Measurements from ENCODE around the gene FRS2.

Gene FRS2

GRCh38 chr12:69500631-69501030 is 30.4 kb downstream of the FRS2 start:
- H3K4me3 ChIP-seq = no peak overlapping the region
- H3K9me3 ChIP-seq (ENCODE audit: low read depth, low read length) = no peaks in the 10 kb centered on the region
- H3K36me3 ChIP-seq (ENCODE audit: insufficient read depth, low read length) = peaks cover 3% of the 10 kb centered on the region; the same call in 1 of the 2 replicates
- no peak overlapping the region for H3K9ac ChIP-seq (ENCODE audit: insufficient read length)
- no peak overlapping the region for H3K27ac ChIP-seq
- no peak for DNase-seq (ENCODE audit: low read depth, low spot score)
- no peak for TF ChIP-seq FOXP2 (optimal IDR thresholded peaks at IDR 0.05; ENCODE audit: control extremely low read depth, extremely low read length, insufficient read depth)
- TF ChIP-seq EZH2 (IDR thresholded peaks at IDR 0.05) = no peak
- TF ChIP-seq POLR2AphosphoS5 (IDR thresholded peaks at IDR 0.05; ENCODE audit: borderline replicate concordance, low read depth, low read length) = no peak

GRCh38 chr12:69501154-69501895 is 31.1 kb downstream of the FRS2 start:
- H3K4me3 ChIP-seq = no peak overlapping the region
- DNase-seq (ENCODE audit: low read depth, low spot score) = no peak
- H3K9me3 ChIP-seq (ENCODE audit: low read depth, low read length) = no peaks in the 10 kb centered on the region
- no peak for TF ChIP-seq FOXP2 (optimal IDR thresholded peaks at IDR 0.05; ENCODE audit: control extremely low read depth, extremely low read length, insufficient read depth)
- TF ChIP-seq POLR2AphosphoS5 (IDR thresholded peaks at IDR 0.05; ENCODE audit: borderline replicate concordance, low read depth, low read length) = no peak
- TF ChIP-seq EZH2 (IDR thresholded peaks at IDR 0.05) = no peak
- no peak overlapping the region for H3K9ac ChIP-seq (ENCODE audit: insufficient read length)
- no peak overlapping the region for H3K27ac ChIP-seq
- H3K36me3 ChIP-seq (ENCODE audit: insufficient read depth, low read length) = no peaks in the 10 kb centered on the region; the same call in 1 of the 2 replicates

GRCh38 chr12:69502345-69503081 is 32.3 kb downstream of the FRS2 start:
- TF ChIP-seq POLR2AphosphoS5 (IDR thresholded peaks at IDR 0.05; ENCODE audit: borderline replicate concordance, low read depth, low read length) = no peak
- no peak for TF ChIP-seq FOXP2 (optimal IDR thresholded peaks at IDR 0.05; ENCODE audit: control extremely low read depth, extremely low read length, insufficient read depth)
- TF ChIP-seq EZH2 (IDR thresholded peaks at IDR 0.05) = no peak
- Histone ChIP-seq H3K27ac (no peak overlapping the region), H3K9me3 (ENCODE audit: low read depth, low read length) (no peaks in the 10 kb centered on the region), H3K4me3 (no peak overlapping the region), H3K9ac (ENCODE audit: insufficient read length) (no peak overlapping the region), H3K36me3 (ENCODE audit: insufficient read depth, low read length) (peaks cover 4% of the 10 kb centered on the region; the same call in 1 of the 2 replicates)
- no peak for DNase-seq (ENCODE audit: low read depth, low spot score)

GRCh38 chr12:69508091-69508490 is 37.9 kb downstream of the FRS2 start:
- Histone ChIP-seq H3K36me3 (ENCODE audit: insufficient read depth, low read length) (peaks cover 4% of the 10 kb centered on the region; the same call in 1 of the 2 replicates), H3K4me3 (no peak overlapping the region), H3K9me3 (ENCODE audit: low read depth, low read length) (no peaks in the 10 kb centered on the region), H3K27ac (no peak overlapping the region), H3K9ac (ENCODE audit: insufficient read length) (no peak overlapping the region)
- DNase-seq (ENCODE audit: low read depth, low spot score) = no peak
- TF ChIP-seq POLR2AphosphoS5 (IDR thresholded peaks at IDR 0.05; ENCODE audit: borderline replicate concordance, low read depth, low read length) (no peak), EZH2 (IDR thresholded peaks at IDR 0.05) (no peak), FOXP2 (optimal IDR thresholded peaks at IDR 0.05; ENCODE audit: control extremely low read depth, extremely low read length, insufficient read depth) (no peak)

GRCh38 chr12:69508621-69509020 is 38.4 kb downstream of the FRS2 start:
- 0 out of 2 replicates have a peak, but pooled peaks cover 4% of the 10 kb centered on the region for H3K36me3 ChIP-seq (ENCODE audit: insufficient read depth, low read length)
- H3K4me3 ChIP-seq = no peak overlapping the region
- no peaks in the 10 kb centered on the region for H3K9me3 ChIP-seq (ENCODE audit: low read depth, low read length)
- no peak overlapping the region for H3K9ac ChIP-seq (ENCODE audit: insufficient read length)
- TF ChIP-seq EZH2 (IDR thresholded peaks at IDR 0.05) (no peak), FOXP2 (optimal IDR thresholded peaks at IDR 0.05; ENCODE audit: control extremely low read depth, extremely low read length, insufficient read depth) (no peak), POLR2AphosphoS5 (IDR thresholded peaks at IDR 0.05; ENCODE audit: borderline replicate concordance, low read depth, low read length) (no peak)
- DNase-seq (ENCODE audit: low read depth, low spot score) = no peak
- peak overlapping the region; percentile 11; the same call in 1 of the 2 replicates for H3K27ac ChIP-seq

GRCh38 chr12:69509308-69509736 is 39.1 kb downstream of the FRS2 start:
- no peak overlapping the region for H3K9ac ChIP-seq (ENCODE audit: insufficient read length)
- TF ChIP-seq EZH2 (IDR thresholded peaks at IDR 0.05) (no peak), POLR2AphosphoS5 (IDR thresholded peaks at IDR 0.05; ENCODE audit: borderline replicate concordance, low read depth, low read length) (no peak), FOXP2 (optimal IDR thresholded peaks at IDR 0.05; ENCODE audit: control extremely low read depth, extremely low read length, insufficient read depth) (no peak)

GRCh38 chr12:69509904-69510827 is 40.0 kb downstream of the FRS2 start:
- Histone ChIP-seq H3K27ac (no peak overlapping the region), H3K36me3 (ENCODE audit: insufficient read depth, low read length) (0 out of 2 replicates have a peak, but pooled peaks cover 4% of the 10 kb centered on the region), H3K9ac (ENCODE audit: insufficient read length) (no peak overlapping the region), H3K9me3 (ENCODE audit: low read depth, low read length) (no peaks in the 10 kb centered on the region), H3K4me3 (no peak overlapping the region)
- no peak for DNase-seq (ENCODE audit: low read depth, low spot score)
- TF ChIP-seq EZH2 (IDR thresholded peaks at IDR 0.05) (no peak), FOXP2 (optimal IDR thresholded peaks at IDR 0.05; ENCODE audit: control extremely low read depth, extremely low read length, insufficient read depth) (no peak), POLR2AphosphoS5 (IDR thresholded peaks at IDR 0.05; ENCODE audit: borderline replicate concordance, low read depth, low read length) (no peak)

More at GRCh38 chr12:69509308-69509736, 39.1 kb downstream of the FRS2 start:
- Histone ChIP-seq H3K27ac (no peak overlapping the region), H3K4me3 (no peak overlapping the region), H3K9me3 (ENCODE audit: low read depth, low read length) (no peaks in the 10 kb centered on the region), H3K36me3 (ENCODE audit: insufficient read depth, low read length) (0 out of 2 replicates have a peak, but pooled peaks cover 4% of the 10 kb centered on the region)
- no peak for DNase-seq (ENCODE audit: low read depth, low spot score)
